Lung (tissue), 12 donors: ENCODE measurements around the gene ZSWIM8. TPM values are rescaled to one million over a fixed set of nuclear protein-coding genes. Genes with fewer than 3 reads are reported as not detected.
A peak's percentile ranks its signal among the peaks of the same experiment; 100 is the strongest.
"Not testable (repeated sequence)": the region's sequence is repeated elsewhere in the genome, so short reads cannot be mapped to it uniquely, and the experiment has no call there.

Source experiments
- ATAC-seq: fragments of 200-7000 bp; cut with Tn5 transposase; one replicate; pipeline ENCODE4 v1.9.1; 2020; ENCODE audit warnings: moderate number of reproducible peaks; ENCODE audit not compliant: insufficient read depth, low FRiP score
- DNase-seq, 3 donors: peaks; one replicate each; pipeline ENCODE4 v3.0.0-alpha.2; 2013 to 2017
- H3K27ac ChIP-seq, 2 donors: one replicate each; pipeline ENCODE4 v1.5.1; 2013; ENCODE audit warnings: mild to moderate bottlenecking in 2 of 2, moderate library complexity in 2 of 2, control low read depth in 1 of 2, inconsistent platforms in 1 of 2, low read depth in 1 of 2, low read length in 1 of 2
- H3K27me3 ChIP-seq, 3 donors: one replicate each; pipeline ENCODE4 v1.5.1; 2013; ENCODE audit warnings: low read length in 2 of 3; ENCODE audit not compliant: control insufficient read depth in 3 of 3, insufficient read depth in 3 of 3
- H3K36me3 ChIP-seq, 4 donors: one replicate each; pipeline ENCODE4 v1.5.1; 2013; ENCODE audit warnings: low read length in 4 of 4, mild to moderate bottlenecking in 1 of 4, moderate library complexity in 1 of 4; ENCODE audit not compliant: control insufficient read depth in 4 of 4, insufficient read depth in 4 of 4
- H3K4me1 ChIP-seq, 5 donors: one replicate each; pipeline ENCODE4 v1.5.1; 2013; ENCODE audit warnings: low read length in 5 of 5, mild to moderate bottlenecking in 2 of 5, moderate library complexity in 1 of 5; ENCODE audit not compliant: control insufficient read depth in 5 of 5, insufficient read depth in 5 of 5
- H3K4me3 ChIP-seq: one replicate; pipeline ENCODE4 v1.5.1; 2013; ENCODE audit warnings: mild to moderate bottlenecking, control low read depth, moderate library complexity
- H3K9ac ChIP-seq, 2 donors: one replicate each; pipeline ENCODE4 v1.5.1; 2013; ENCODE audit warnings: low read length in 2 of 2, control low read depth in 1 of 2; ENCODE audit not compliant: insufficient read depth in 1 of 2
- H3K9me3 ChIP-seq, 4 donors: one replicate each; pipeline ENCODE4 v1.5.1; 2013; ENCODE audit warnings: low read length in 3 of 4, mild to moderate bottlenecking in 1 of 4, moderate library complexity in 1 of 4; ENCODE audit not compliant: control insufficient read depth in 4 of 4, insufficient read depth in 3 of 4
- CTCF ChIP-seq: IDR thresholded peaks from 2 replicates; pipeline ENCODE4 v1.5.1; 2012; ENCODE audit warnings: mild to moderate bottlenecking; ENCODE audit errors: control extremely low read depth, extremely low read depth
- WGBS, 2 donors: extraction: QIAGEN DNeasy Blood & Tissue Kit; methylation state at CpG; one replicate each; pipeline ENCODE4 v1.1.7; 2013; 5-methylcytosine and 5-hydroxymethylcytosine counted together
- polyA plus RNA-seq, 2 donors: library from polyadenylated mRNA; stranded (reverse); fragments of 200-250 nt; gene quantifications; one replicate each; pipeline ENCODE4 v1.2.1, GENCODE V29; 2013
- total RNA-seq, 2 donors: library from RNA; depleted of rRNA in 1 of 2; stranded (reverse); fragments of >200 nt in 1 of 2; gene quantifications; one replicate each; pipeline ENCODE4 v1.2.1, GENCODE V29; 2014 to 2021
- donor health status: control.
- donor health status: control.
- donor health status: Bipolar disorder and iron deficiency.
- donor health status: healthy.
- donor health status: DM: yes; HTN: yes; CAD: no.

Gene ZSWIM8
- total and polyA plus RNA-seq, 4 donors: 70.3 to 113 (median 93.1) TPM

- ATAC-seq: no peak
- WGBS, 2 donors: 96 to 97% methylated on average over 19 of the region's 19 CpGs
Observed at GRCh38 chr10:73827346-73828089, 42.1 kb downstream of the ZSWIM8 start.

GRCh38 chr10:73828161-73828560 lies 42.8 kb downstream of the ZSWIM8 start:
- no peak for DNase-seq
- H3K4me1 ChIP-seq: no peaks in the 10 kb centered on the region
- H3K27me3 ChIP-seq: no peaks in the 10 kb centered on the region
- no peaks in the 10 kb centered on the region for H3K9me3 ChIP-seq
- no peak for ATAC-seq
- no peak overlapping the region for H3K4me3 ChIP-seq
- TF ChIP-seq CTCF: no peak
- WGBS, 2 donors: 95 to 96% methylated on average over 6 of the region's 6 CpGs
- H3K9ac ChIP-seq: no peak overlapping the region
- H3K27ac ChIP-seq: no peak overlapping the region
- peaks cover 0 to 35% (median 6%) of the 10 kb centered on the region in 4 donors for H3K36me3 ChIP-seq

More at GRCh38 chr10:73827346-73828089, 42.1 kb downstream of the ZSWIM8 start:
- TF ChIP-seq CTCF: no peak
- no peaks in the 10 kb centered on the region for H3K4me1 ChIP-seq
- no peak overlapping the region for H3K4me3 ChIP-seq
- no peaks in the 10 kb centered on the region for H3K27me3 ChIP-seq
- peaks cover 0 to 36% (median 6%) of the 10 kb centered on the region in 4 donors for H3K36me3 ChIP-seq
- no peak for DNase-seq
- no peak overlapping the region for H3K27ac ChIP-seq
- no peaks in the 10 kb centered on the region for H3K9me3 ChIP-seq
- H3K9ac ChIP-seq: no peak overlapping the region

GRCh38 chr10:73829090-73829489 lies 43.7 kb downstream of the ZSWIM8 start:
- peaks cover 0 to 27% (median 3%) of the 10 kb centered on the region in 4 donors for H3K36me3 ChIP-seq
- not testable (repeated sequence) for ATAC-seq, H3K4me3 ChIP-seq, H3K4me1 ChIP-seq, DNase-seq, H3K27me3 ChIP-seq, H3K27ac ChIP-seq, H3K9ac ChIP-seq, H3K9me3 ChIP-seq
- 89 to 98% methylated on average over 7 of the region's 7 CpGs for WGBS, 2 donors

- Histone ChIP-seq H3K36me3 (peaks cover 0 to 50% (median 5%) of the 10 kb centered on the region in 4 donors), H3K9ac (no peak overlapping the region), H3K4me1 (peaks cover 0 to 8% (median 0%) of the 10 kb centered on the region in 5 donors), H3K27ac (no peak overlapping the region), H3K4me3 (no peak overlapping the region), H3K9me3 (no peaks in the 10 kb centered on the region), H3K27me3 (no peaks in the 10 kb centered on the region)
- 83 to 90% methylated on average over 11 of the region's 11 CpGs for WGBS, 2 donors
- DNase-seq: peak in 1 of 3 donors; percentile 27
- ATAC-seq: no peak
- TF ChIP-seq CTCF: no peak
Observed at GRCh38 chr10:73836427-73836980, 51.1 kb downstream of the ZSWIM8 start.
